Activated CD4-positive, alpha-beta memory T cell treated with anti-CD3 and anti-CD28 coated beads for 36 hours (primary cell): ENCODE data around the gene HACD2. TPM values are rescaled to one million over a fixed set of nuclear protein-coding genes. Genes with fewer than 3 reads are reported as not detected.

Experiments
- CTCF ChIA-PET: fragments of 350-600 bp; sonication (Branson Sonifier 250); formaldehyde crosslinking; loops from one replicate; lab custom pipeline; 2021; ENCODE audit warnings: antibody characterized with exemption, inconsistent platforms; lab: Charles Lee
- POLR2A ChIA-PET: fragments of 350-600 bp; sonication (Branson Sonifier 250); formaldehyde crosslinking; loops from one replicate; lab custom pipeline; 2021; ENCODE audit warnings: antibody characterized with exemption; lab: Charles Lee
- DNase-seq: peaks from one replicate; pipeline ENCODE4 v3.0.0-alpha.2; 2020
- H3K27ac Mint-ChIP-seq: one replicate; pipeline ENCODE4 v1.8.0; 2021; ENCODE audit warnings: mixed read lengths
- H3K27me3 Mint-ChIP-seq: one replicate; pipeline ENCODE4 v1.8.0; 2021; ENCODE audit warnings: mixed read lengths
- H3K36me3 Mint-ChIP-seq: one replicate; pipeline ENCODE4 v1.8.0; 2021; ENCODE audit warnings: mixed read lengths
- H3K4me1 Mint-ChIP-seq: one replicate; pipeline ENCODE4 v1.8.0; 2021; ENCODE audit warnings: low read depth, mixed read lengths
- H3K4me3 Mint-ChIP-seq: one replicate; pipeline ENCODE4 v1.8.0; 2021; ENCODE audit warnings: mild to moderate bottlenecking, mixed read lengths
- H3K9me3 Mint-ChIP-seq: one replicate; pipeline ENCODE4 v1.8.0; 2021; ENCODE audit warnings: mixed read lengths
- intact Hi-C: fragments of 100-400 bp; cut with micrococcal nuclease; formaldehyde crosslinking; loops from one replicate; pipeline ENCODE4 v1.15.1; 2023
- total RNA-seq, 2 experiments: library from RNA; stranded (reverse); gene quantifications; one replicate each; pipeline ENCODE4 v1.2.3, GENCODE V29; 2021

HACD2 gene
- total RNA-seq, 2 experiments from 2014 or later = 27.0 to 27.9 TPM

- H3K9me3 Mint-ChIP-seq = no peaks in the 10 kb centered on the region
- H3K4me3 Mint-ChIP-seq = no peak overlapping the region
- DNase-seq = no peak
- intact Hi-C loops = no loop called here
- no peaks in the 10 kb centered on the region for H3K27me3 Mint-ChIP-seq
- CTCF ChIA-PET = interaction anchor here (0.6 to 1.5 kb wide), 3 partner anchors 17 to 82 kb away, joined by 3 to 8 read pairs (median 4); no protein-coding TSS in a partner anchor
- no peak overlapping the region for H3K27ac Mint-ChIP-seq
- POLR2A ChIA-PET = no interaction called here
- H3K36me3 Mint-ChIP-seq = no peaks in the 10 kb centered on the region
- H3K4me1 Mint-ChIP-seq = peaks cover 9% of the 10 kb centered on the region
These were observed 50.6 kb downstream of the HACD2 start for GRCh38 chr3:123534264-123534663.

GRCh38 chr3:123533554-123534159, 51.2 kb downstream of the HACD2 start:
- Mint-ChIP-seq H3K4me3 (no peak overlapping the region), H3K4me1 (peaks cover 9% of the 10 kb centered on the region), H3K27me3 (no peaks in the 10 kb centered on the region), H3K36me3 (no peaks in the 10 kb centered on the region), H3K9me3 (no peaks in the 10 kb centered on the region), H3K27ac (no peak overlapping the region)
- ChIA-PET CTCF (no interaction called here), POLR2A (no interaction called here)
- no peak for DNase-seq
- intact Hi-C loops = no loop called here

- peaks cover 37% of the 10 kb centered on the region for H3K4me1 Mint-ChIP-seq
- CTCF ChIA-PET = interaction anchor here (3.0 kb wide), 1 partner anchor 30 kb away, joined by 10 read pairs; no protein-coding TSS in a partner anchor
These were observed 56.7 kb downstream of the HACD2 start for GRCh38 chr3:123528130-123528529.

GRCh38 chr3:123527046-123527445, 57.8 kb downstream of the HACD2 start:
- no peaks in the 10 kb centered on the region for H3K27me3 Mint-ChIP-seq
- H3K4me3 Mint-ChIP-seq = no peak overlapping the region
- intact Hi-C loops = no loop called here
- ChIA-PET CTCF (interaction anchor here (0.7 to 3.0 kb wide), 2 partner anchors 32 to 196 kb away, joined by 3 to 10 read pairs; no protein-coding TSS in a partner anchor), POLR2A (no interaction called here)
- H3K4me1 Mint-ChIP-seq = peaks cover 41% of the 10 kb centered on the region
- DNase-seq = no peak
- H3K9me3 Mint-ChIP-seq = no peaks in the 10 kb centered on the region
- H3K27ac Mint-ChIP-seq = no peak overlapping the region
- peaks cover 18% of the 10 kb centered on the region for H3K36me3 Mint-ChIP-seq

More at GRCh38 chr3:123528130-123528529, 56.7 kb downstream of the HACD2 start:
- intact Hi-C loops = no loop called here
- Mint-ChIP-seq H3K4me3 (no peak overlapping the region), H3K27me3 (no peaks in the 10 kb centered on the region), H3K27ac (no peak overlapping the region), H3K36me3 (peaks cover 15% of the 10 kb centered on the region), H3K9me3 (no peaks in the 10 kb centered on the region)
- POLR2A ChIA-PET = no interaction called here
- DNase-seq = no peak

GRCh38 chr3:123526474-123526873, 58.4 kb downstream of the HACD2 start:
- H3K27me3 Mint-ChIP-seq = no peaks in the 10 kb centered on the region
- no peak overlapping the region for H3K27ac Mint-ChIP-seq
- ChIA-PET POLR2A (no interaction called here), CTCF (interaction anchor here (0.7 to 3.0 kb wide), 2 partner anchors 32 to 196 kb away, joined by 3 to 10 read pairs; no protein-coding TSS in a partner anchor)
- peaks cover 46% of the 10 kb centered on the region for H3K4me1 Mint-ChIP-seq
- H3K9me3 Mint-ChIP-seq = no peaks in the 10 kb centered on the region
- intact Hi-C loops = no loop called here
- H3K4me3 Mint-ChIP-seq = no peak overlapping the region
- peaks cover 21% of the 10 kb centered on the region for H3K36me3 Mint-ChIP-seq
- no peak for DNase-seq

GRCh38 chr3:123525433-123525832, 59.4 kb downstream of the HACD2 start:
- no peaks in the 10 kb centered on the region for H3K27me3 Mint-ChIP-seq
- intact Hi-C loops = no loop called here
- no peak overlapping the region for H3K4me3 Mint-ChIP-seq
- H3K27ac Mint-ChIP-seq = no peak overlapping the region
- POLR2A ChIA-PET = no interaction called here
- no peaks in the 10 kb centered on the region for H3K9me3 Mint-ChIP-seq
- H3K4me1 Mint-ChIP-seq = peaks cover 50% of the 10 kb centered on the region
- CTCF ChIA-PET = interaction anchor here (1.2 to 3.0 kb wide), 2 partner anchors 26 to 33 kb away, joined by 4 to 10 read pairs; no protein-coding TSS in a partner anchor
- peaks cover 21% of the 10 kb centered on the region for H3K36me3 Mint-ChIP-seq
- DNase-seq = peak; percentile 18

GRCh38 chr3:123524981-123525380, 59.9 kb downstream of the HACD2 start:
- ChIA-PET CTCF (interaction anchor here (1.1 to 1.2 kb wide), 2 partner anchors 27 to 34 kb away, joined by 3 to 4 read pairs; no protein-coding TSS in a partner anchor), POLR2A (no interaction called here)
- H3K9me3 Mint-ChIP-seq = no peaks in the 10 kb centered on the region
- no peak overlapping the region for H3K4me3 Mint-ChIP-seq
- peaks cover 21% of the 10 kb centered on the region for H3K36me3 Mint-ChIP-seq
- H3K4me1 Mint-ChIP-seq = peaks cover 50% of the 10 kb centered on the region
- no peak overlapping the region for H3K27ac Mint-ChIP-seq
- no peaks in the 10 kb centered on the region for H3K27me3 Mint-ChIP-seq
- intact Hi-C loops = no loop called here
- DNase-seq = no peak

- intact Hi-C loops = no loop called here
- peaks cover 21% of the 10 kb centered on the region for H3K36me3 Mint-ChIP-seq
- no peak for DNase-seq
These were observed 61.8 kb downstream of the HACD2 start for GRCh38 chr3:123523023-123523412.

GRCh38 chr3:123522320-123523022, 62.4 kb downstream of the HACD2 start:
- Mint-ChIP-seq H3K9me3 (no peaks in the 10 kb centered on the region), H3K27me3 (no peaks in the 10 kb centered on the region), H3K4me3 (no peak overlapping the region), H3K4me1 (peaks cover 60% of the 10 kb centered on the region), H3K27ac (peak overlapping the region; percentile 48), H3K36me3 (peaks cover 18% of the 10 kb centered on the region)
- ChIA-PET POLR2A (interaction anchor here (0.6 kb wide), 1 partner anchor 24 kb away, joined by 4 read pairs; no protein-coding TSS in a partner anchor), CTCF (interaction anchor here (0.6 to 1.3 kb wide), 4 partner anchors 37 to 808 kb away, joined by 3 to 6 read pairs (median 3); partner anchors contain the start of gene ADCY5)
- intact Hi-C loops = no loop called here
- DNase-seq = no peak

More at GRCh38 chr3:123523023-123523412, 61.8 kb downstream of the HACD2 start:
- no peak overlapping the region for H3K4me3 Mint-ChIP-seq
- H3K27me3 Mint-ChIP-seq = no peaks in the 10 kb centered on the region
- CTCF ChIA-PET = interaction anchor here (1.3 kb wide), 2 partner anchors 36 to 201 kb away, joined by 3 to 6 read pairs; no protein-coding TSS in a partner anchor
- H3K4me1 Mint-ChIP-seq = peaks cover 60% of the 10 kb centered on the region
- H3K27ac Mint-ChIP-seq = peak overlapping the region; percentile 48
- POLR2A ChIA-PET = no interaction called here
- H3K9me3 Mint-ChIP-seq = no peaks in the 10 kb centered on the region

- Mint-ChIP-seq H3K4me1 (peaks cover 53% of the 10 kb centered on the region), H3K27ac (no peak overlapping the region), H3K4me3 (no peak overlapping the region), H3K9me3 (no peaks in the 10 kb centered on the region), H3K27me3 (no peaks in the 10 kb centered on the region), H3K36me3 (peaks cover 15% of the 10 kb centered on the region)
- POLR2A ChIA-PET = no interaction called here
- intact Hi-C loops = no loop called here
- CTCF ChIA-PET = interaction anchor here (1.0 kb wide), 1 partner anchor 72 kb away, joined by 3 read pairs; the partner anchor contains the start of gene ADCY5
- DNase-seq = no peak
These were observed 63.5 kb downstream of the HACD2 start for GRCh38 chr3:123521179-123521969.

- CTCF ChIA-PET = no interaction called here
- Mint-ChIP-seq H3K27me3 (no peaks in the 10 kb centered on the region), H3K4me1 (peaks cover 47% of the 10 kb centered on the region), H3K4me3 (no peak overlapping the region), H3K36me3 (peaks cover 15% of the 10 kb centered on the region), H3K9me3 (no peaks in the 10 kb centered on the region), H3K27ac (no peak overlapping the region)
- no peak for DNase-seq
- intact Hi-C loops = no loop called here
- POLR2A ChIA-PET = no interaction called here
These were observed 64.2 kb downstream of the HACD2 start for GRCh38 chr3:123520656-123521055.
